Fibroblast of lung (primary cell): ENCODE data around the gene TMEM132D. TPM values are rescaled to one million over a fixed set of nuclear protein-coding genes. Genes with fewer than 3 reads are reported as not detected.

Source experiments
- DNase-seq, 2 donors: peaks; one replicate each; pipeline versions ENCODE4 v3.0.0 to v3.0.0-alpha.2; 2010; ENCODE audit warnings: low read depth in 2 of 2
- H2AFZ ChIP-seq: 2 replicates; pipeline ENCODE4 v1.5.1; 2012; ENCODE audit warnings: low read length, control low read depth, inconsistent platforms
- H3K27ac ChIP-seq: 2 replicates; pipeline ENCODE4 v1.5.1; 2011; ENCODE audit warnings: low read length, control low read depth; ENCODE audit not compliant: insufficient read depth
- H3K27me3 ChIP-seq: 2 replicates; pipeline ENCODE4 v1.5.1; 2011; ENCODE audit warnings: mild to moderate bottlenecking, low read length; ENCODE audit not compliant: control insufficient read depth, insufficient read depth
- H3K36me3 ChIP-seq: 2 replicates; pipeline ENCODE4 v1.5.1; 2011; ENCODE audit warnings: low read length; ENCODE audit not compliant: control insufficient read depth, insufficient read depth
- H3K4me1 ChIP-seq: 2 replicates; pipeline ENCODE4 v1.5.1; 2011; ENCODE audit warnings: low read length; ENCODE audit not compliant: control insufficient read depth, insufficient read depth; ENCODE audit errors: extremely low read depth
- H3K4me2 ChIP-seq: 2 replicates; pipeline ENCODE4 v1.5.1; 2011; ENCODE audit warnings: low read length, control low read depth; ENCODE audit not compliant: insufficient read depth; ENCODE audit errors: extremely low read depth
- H3K4me3 ChIP-seq, 4 experiments: fragments of 200-600 bp in 1 of 4; sonication (generic) in 1 of 4; replicated peaks in 1 of 4; 2 replicates each; pipeline ENCODE4 v1.5.1; 2011 to 2016; ENCODE audit warnings: low read length in 4 of 4, low read depth in 3 of 4, mild to moderate bottlenecking in 3 of 4, control low read depth in 2 of 4, inconsistent platforms in 1 of 4, mixed read lengths in 1 of 4; ENCODE audit not compliant: insufficient read depth in 1 of 4; ENCODE audit errors: control extremely low read depth in 1 of 4
- H3K79me2 ChIP-seq: 2 replicates; pipeline ENCODE4 v1.5.1; 2012; ENCODE audit warnings: mild to moderate bottlenecking, low read length, inconsistent platforms; ENCODE audit not compliant: control insufficient read depth, insufficient read depth
- H3K9ac ChIP-seq: 2 replicates; pipeline ENCODE4 v1.5.1; 2011; ENCODE audit warnings: mild to moderate bottlenecking, low read length, control low read depth; ENCODE audit not compliant: insufficient read depth
- H3K9me3 ChIP-seq: 2 replicates; pipeline ENCODE4 v1.5.1; 2012; ENCODE audit warnings: low read depth, low read length; ENCODE audit not compliant: control insufficient read depth, insufficient read depth
- H4K20me1 ChIP-seq: 2 replicates; pipeline ENCODE4 v1.5.1; 2011; ENCODE audit warnings: low read length; ENCODE audit not compliant: control insufficient read depth, insufficient read depth; ENCODE audit errors: extremely low read depth
- EZH2 ChIP-seq: IDR thresholded peaks from 2 replicates; pipeline ENCODE4 v1.5.1; 2012; ENCODE audit warnings: low read length, control low read depth, mild to moderate bottlenecking; ENCODE audit errors: missing control alignments
- polyA plus RNA-seq, 2 donors: library from polyadenylated mRNA; depleted of rRNA in 1 of 2; stranded (reverse) in 1 of 2; unstranded in 1 of 2; fragments of >200 nt; gene quantifications; 2 replicates each; pipeline ENCODE4 v1.2.1, GENCODE V29; 2011 to 2012; ENCODE audit warnings: missing spikeins in 1 of 2
- total RNA-seq: library from RNA; depleted of rRNA; stranded (reverse); fragments of >200 nt; gene quantifications from 2 replicates; pipeline ENCODE4 v1.2.1, GENCODE V29; 2014
- TF ChIP-seq, protein P1 (sequence below), 2 donors: IDR thresholded peaks in 1 of 2; conservative IDR thresholded peaks in 1 of 2; 1 replicate in 1 of 2; 2 replicates in 1 of 2; pipeline ENCODE4 v1.5.1; 2011 to 2012; ENCODE audit warnings: low read length in 2 of 2, control low read depth in 1 of 2, inconsistent platforms in 1 of 2, low read depth in 1 of 2, mild to moderate bottlenecking in 1 of 2

Gene TMEM132D
- total and polyA plus RNA-seq, 2 donors (not counting 1 experiment from before 2014, with no cell fraction given) = not detected

DNA sequence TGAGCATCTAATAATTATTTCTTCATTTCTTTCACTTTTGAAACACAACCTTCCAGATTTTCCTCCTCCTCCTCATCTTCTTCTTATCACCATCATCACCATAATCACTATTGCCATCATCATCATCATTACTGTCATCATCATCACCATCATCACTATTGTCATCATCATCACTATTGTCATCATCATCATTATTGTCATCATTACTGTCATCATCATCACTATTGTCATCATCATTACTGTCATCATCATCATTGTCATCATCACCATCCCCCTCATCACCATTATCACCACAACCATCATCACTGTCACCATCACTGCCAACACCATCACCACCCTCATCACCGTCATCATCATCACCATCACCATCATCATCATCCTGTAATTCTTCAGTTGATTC, 400.0 kb downstream of the TMEM132D start:
- no peaks in the 10 kb centered on the region for H3K27me3 ChIP-seq
- H3K79me2 ChIP-seq = no peaks in the 10 kb centered on the region
- no peaks in the 10 kb centered on the region for H3K4me1 ChIP-seq
- H2AFZ ChIP-seq = no peak overlapping the region
- no peak overlapping the region for H3K27ac ChIP-seq
- no peak overlapping the region for H3K9ac ChIP-seq
- H3K4me3 ChIP-seq = no peak overlapping the region
- TF ChIP-seq, protein P1, sequence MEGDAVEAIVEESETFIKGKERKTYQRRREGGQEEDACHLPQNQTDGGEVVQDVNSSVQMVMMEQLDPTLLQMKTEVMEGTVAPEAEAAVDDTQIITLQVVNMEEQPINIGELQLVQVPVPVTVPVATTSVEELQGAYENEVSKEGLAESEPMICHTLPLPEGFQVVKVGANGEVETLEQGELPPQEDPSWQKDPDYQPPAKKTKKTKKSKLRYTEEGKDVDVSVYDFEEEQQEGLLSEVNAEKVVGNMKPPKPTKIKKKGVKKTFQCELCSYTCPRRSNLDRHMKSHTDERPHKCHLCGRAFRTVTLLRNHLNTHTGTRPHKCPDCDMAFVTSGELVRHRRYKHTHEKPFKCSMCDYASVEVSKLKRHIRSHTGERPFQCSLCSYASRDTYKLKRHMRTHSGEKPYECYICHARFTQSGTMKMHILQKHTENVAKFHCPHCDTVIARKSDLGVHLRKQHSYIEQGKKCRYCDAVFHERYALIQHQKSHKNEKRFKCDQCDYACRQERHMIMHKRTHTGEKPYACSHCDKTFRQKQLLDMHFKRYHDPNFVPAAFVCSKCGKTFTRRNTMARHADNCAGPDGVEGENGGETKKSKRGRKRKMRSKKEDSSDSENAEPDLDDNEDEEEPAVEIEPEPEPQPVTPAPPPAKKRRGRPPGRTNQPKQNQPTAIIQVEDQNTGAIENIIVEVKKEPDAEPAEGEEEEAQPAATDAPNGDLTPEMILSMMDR (conservative IDR thresholded peaks at IDR 0.05 in 1 of 2, IDR thresholded peaks at IDR 0.05 in 1 of 2; ENCODE audit: low read depth in 1 of 2, low read length in 2 of 2) = no peak
- H3K9me3 ChIP-seq = no peaks in the 10 kb centered on the region
- no peaks in the 10 kb centered on the region for H3K36me3 ChIP-seq
- no peak for DNase-seq
- no peaks in the 10 kb centered on the region for H4K20me1 ChIP-seq
- no peak overlapping the region for H3K4me2 ChIP-seq

DNA sequence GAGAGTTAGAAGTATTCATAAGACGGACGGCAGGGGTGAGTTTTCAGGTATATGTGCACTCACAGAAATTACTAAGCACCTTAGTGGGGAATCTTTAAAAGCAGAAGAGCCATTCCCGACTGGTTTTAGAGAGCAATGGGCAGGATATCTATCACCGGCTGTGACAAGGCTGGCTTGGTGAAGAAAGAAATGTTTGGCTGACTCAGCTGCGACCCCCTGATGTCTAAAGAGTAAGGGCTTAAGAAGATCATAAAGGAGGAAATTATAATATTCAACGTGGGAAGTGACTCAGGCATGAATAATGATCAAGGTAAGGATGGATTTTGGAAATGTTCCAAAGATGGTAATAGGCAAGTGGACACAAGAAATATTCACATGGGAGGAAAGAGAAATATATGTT, 407.6 kb downstream of the TMEM132D start:
- Histone ChIP-seq H4K20me1 (no peaks in the 10 kb centered on the region), H3K27ac (no peak overlapping the region), H3K4me1 (no peaks in the 10 kb centered on the region), H3K4me2 (no peak overlapping the region), H3K9me3 (no peaks in the 10 kb centered on the region), H3K27me3 (no peaks in the 10 kb centered on the region), H3K4me3 (no peak overlapping the region), H3K36me3 (no peaks in the 10 kb centered on the region), H3K79me2 (no peaks in the 10 kb centered on the region), H3K9ac (no peak overlapping the region), H2AFZ (no peak overlapping the region)
- TF ChIP-seq, protein P1 (conservative IDR thresholded peaks at IDR 0.05 in 1 of 2, IDR thresholded peaks at IDR 0.05 in 1 of 2; ENCODE audit: low read depth in 1 of 2, low read length in 2 of 2) = no peak
- TF ChIP-seq EZH2 = no peak
- no peak for DNase-seq

DNA sequence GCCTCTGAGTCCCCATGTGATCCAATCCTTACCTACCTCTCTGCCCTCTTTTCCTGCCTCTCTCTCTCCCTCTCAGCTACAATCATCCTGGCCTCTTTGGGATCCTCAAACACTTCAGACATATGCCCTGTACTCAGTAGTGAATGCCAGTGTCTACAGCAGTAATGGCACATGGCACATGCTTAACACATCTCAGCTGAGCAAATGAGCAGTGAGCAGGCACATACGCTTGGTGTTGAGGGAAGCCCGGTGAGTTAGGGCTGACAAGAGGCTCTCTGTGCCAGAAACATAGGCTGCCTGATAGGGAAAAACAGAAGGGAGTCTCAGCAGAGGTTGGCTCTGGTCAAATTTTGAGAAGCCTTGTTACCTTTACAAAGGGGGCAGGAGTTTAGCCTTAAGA, 409.1 kb downstream of the TMEM132D start:
- H3K4me2 ChIP-seq = no peak overlapping the region
- H3K9ac ChIP-seq = no peak overlapping the region
- H3K4me1 ChIP-seq = no peaks in the 10 kb centered on the region
- no peaks in the 10 kb centered on the region for H3K9me3 ChIP-seq
- H3K4me3 ChIP-seq = no peak overlapping the region
- no peak overlapping the region for H3K27ac ChIP-seq
- no peak for DNase-seq
- TF ChIP-seq, protein P1 (conservative IDR thresholded peaks at IDR 0.05 in 1 of 2, IDR thresholded peaks at IDR 0.05 in 1 of 2; ENCODE audit: low read depth in 1 of 2, low read length in 2 of 2) = no peak
- no peak for TF ChIP-seq EZH2
- H3K79me2 ChIP-seq = no peaks in the 10 kb centered on the region
- H2AFZ ChIP-seq = no peak overlapping the region
- H3K27me3 ChIP-seq = no peaks in the 10 kb centered on the region
- H4K20me1 ChIP-seq = no peaks in the 10 kb centered on the region
- H3K36me3 ChIP-seq = no peaks in the 10 kb centered on the region
